ENCODE measurements around the gene SLC7A1. TPM values are rescaled to one million over a fixed set of nuclear protein-coding genes. Genes with fewer than 3 reads are reported as not detected.

SLC7A1 gene
- total and polyA plus RNA-seq, 2 donors (not counting 1 experiment from before 2014, with no cell fraction given) = 15.4 to 26.6 TPM

- H4K20me1 ChIP-seq (ENCODE audit: control insufficient read depth, extremely low read depth, insufficient read depth, low read length) = no peaks in the 10 kb centered on the region
- no peak for DNase-seq (ENCODE audit: low read depth in 2 of 2)
- H3K9me3 ChIP-seq (ENCODE audit: control insufficient read depth, insufficient read depth, low read depth, low read length) = no peaks in the 10 kb centered on the region
- no peak overlapping the region for H3K27ac ChIP-seq (ENCODE audit: insufficient read depth, low read length)
- H2AFZ ChIP-seq (ENCODE audit: low read length) = no peak overlapping the region
- H3K79me2 ChIP-seq (ENCODE audit: control insufficient read depth, insufficient read depth, low read length) = peaks cover 26% of the 10 kb centered on the region
- no peaks in the 10 kb centered on the region for H3K27me3 ChIP-seq (ENCODE audit: control insufficient read depth, insufficient read depth, low read length)
- H3K4me2 ChIP-seq (ENCODE audit: extremely low read depth, insufficient read depth, low read length) = no peak overlapping the region
- peaks cover 1% of the 10 kb centered on the region for H3K4me1 ChIP-seq (ENCODE audit: control insufficient read depth, extremely low read depth, insufficient read depth, low read length)
- no peaks in the 10 kb centered on the region for H3K36me3 ChIP-seq (ENCODE audit: control insufficient read depth, insufficient read depth, low read length)
- TF ChIP-seq CTCF (conservative IDR thresholded peaks at IDR 0.05 in 1 of 2, IDR thresholded peaks at IDR 0.05 in 1 of 2; ENCODE audit: low read depth in 1 of 2, low read length in 2 of 2) (no peak), EZH2 (IDR thresholded peaks at IDR 0.05; ENCODE audit: low read length, missing control alignments) (no peak)
- no peak overlapping the region for H3K9ac ChIP-seq (ENCODE audit: insufficient read depth, low read length)
- no peak overlapping the region for H3K4me3 ChIP-seq (replicated peaks in 1 of 4; ENCODE audit: control extremely low read depth in 1 of 4, insufficient read depth in 1 of 4, low read depth in 3 of 4, low read length in 4 of 4)
Measured at GRCh38 chr13:29597246-29597645, 1.8 kb upstream of the SLC7A1 start.

- Histone ChIP-seq H3K4me2 (ENCODE audit: extremely low read depth, insufficient read depth, low read length) (peak overlapping the region; percentile 79), H3K4me1 (ENCODE audit: control insufficient read depth, extremely low read depth, insufficient read depth, low read length) (peaks cover 12% of the 10 kb centered on the region), H3K9ac (ENCODE audit: insufficient read depth, low read length) (peak overlapping the region; percentile 20), H3K36me3 (ENCODE audit: control insufficient read depth, insufficient read depth, low read length) (no peaks in the 10 kb centered on the region), H4K20me1 (ENCODE audit: control insufficient read depth, extremely low read depth, insufficient read depth, low read length) (no peaks in the 10 kb centered on the region), H3K27ac (ENCODE audit: insufficient read depth, low read length) (no peak overlapping the region), H3K9me3 (ENCODE audit: control insufficient read depth, insufficient read depth, low read depth, low read length) (no peaks in the 10 kb centered on the region), H3K79me2 (ENCODE audit: control insufficient read depth, insufficient read depth, low read length) (peaks cover 38% of the 10 kb centered on the region), H3K27me3 (ENCODE audit: control insufficient read depth, insufficient read depth, low read length) (no peaks in the 10 kb centered on the region), H2AFZ (ENCODE audit: low read length) (peak overlapping the region; percentile 38), H3K4me3 (replicated peaks in 1 of 4; ENCODE audit: control extremely low read depth in 1 of 4, insufficient read depth in 1 of 4, low read depth in 3 of 4, low read length in 4 of 4) (peak overlapping the region; percentile 36 to 57 (median 51))
- TF ChIP-seq EZH2 (IDR thresholded peaks at IDR 0.05; ENCODE audit: low read length, missing control alignments) (no peak), CTCF (conservative IDR thresholded peaks at IDR 0.05 in 1 of 2, IDR thresholded peaks at IDR 0.05 in 1 of 2; ENCODE audit: low read depth in 1 of 2, low read length in 2 of 2) (no peak)
- no peak for DNase-seq (ENCODE audit: low read depth in 2 of 2)
Measured at GRCh38 chr13:29596064-29596418, 553 bp upstream of the SLC7A1 start.

GRCh38 chr13:29594710-29595379 is 643 bp downstream of the SLC7A1 start:
- H3K36me3 ChIP-seq (ENCODE audit: control insufficient read depth, insufficient read depth, low read length) = no peaks in the 10 kb centered on the region
- TF ChIP-seq EZH2 (IDR thresholded peaks at IDR 0.05; ENCODE audit: low read length, missing control alignments) (no peak), CTCF (conservative IDR thresholded peaks at IDR 0.05 in 1 of 2, IDR thresholded peaks at IDR 0.05 in 1 of 2; ENCODE audit: low read depth in 1 of 2, low read length in 2 of 2) (no peak)
- peaks cover 12% of the 10 kb centered on the region for H3K4me1 ChIP-seq (ENCODE audit: control insufficient read depth, extremely low read depth, insufficient read depth, low read length)
- H2AFZ ChIP-seq (ENCODE audit: low read length) = peak overlapping the region; percentile 21
- H3K4me3 ChIP-seq (replicated peaks in 1 of 4; ENCODE audit: control extremely low read depth in 1 of 4, insufficient read depth in 1 of 4, low read depth in 3 of 4, low read length in 4 of 4) = peak overlapping the region; percentile 43 to 91 (median 71)
- no peaks in the 10 kb centered on the region for H3K27me3 ChIP-seq (ENCODE audit: control insufficient read depth, insufficient read depth, low read length)
- peaks cover 50% of the 10 kb centered on the region for H3K79me2 ChIP-seq (ENCODE audit: control insufficient read depth, insufficient read depth, low read length)
- peak overlapping the region; percentile 86 for H3K27ac ChIP-seq (ENCODE audit: insufficient read depth, low read length)
- DNase-seq (ENCODE audit: low read depth in 2 of 2) = peak; percentile 54 to 64
- no peaks in the 10 kb centered on the region for H4K20me1 ChIP-seq (ENCODE audit: control insufficient read depth, extremely low read depth, insufficient read depth, low read length)
- peak overlapping the region; percentile 96 for H3K9ac ChIP-seq (ENCODE audit: insufficient read depth, low read length)
- H3K9me3 ChIP-seq (ENCODE audit: control insufficient read depth, insufficient read depth, low read depth, low read length) = no peaks in the 10 kb centered on the region
- H3K4me2 ChIP-seq (ENCODE audit: extremely low read depth, insufficient read depth, low read length) = peak overlapping the region; percentile 42

Data from fibroblast of lung (primary cell).